GM12878 (cell line): ENCODE data around the gene NKAP. TPM values are rescaled to one million over a fixed set of nuclear protein-coding genes. Genes with fewer than 3 reads are reported as not detected.
A peak's percentile ranks its signal among the peaks of the same experiment; 100 is the strongest.

Experiments
- ATAC-seq: fragments of 200-7000 bp; cut with Tn5 transposase; 3 replicates; pipeline ENCODE4 v1.9.1; 2020; ENCODE audit warnings: mild to moderate bottlenecking, moderate library complexity
- BruUV-seq: library from RNA; stranded (reverse); fragments of 400-500 nt; replicated peaks from 2 replicates; lab custom pipeline; 2021; lab: Mats Ljungman, UMichigan
- CTCF ChIA-PET: fragments of 300-600 bp; sonication (Branson Sonifier 250); formaldehyde crosslinking; extraction: SDS; loops from one replicate; lab custom pipeline; 2021; ENCODE audit warnings: inconsistent platforms; lab: Yijun Ruan, JAX
- POLR2A ChIA-PET: fragments of 350-600 bp; formaldehyde crosslinking; extraction: SDS; loops from one replicate; lab custom pipeline; 2021; ENCODE audit warnings: inconsistent platforms; lab: Charles Lee
- RAD21 ChIA-PET: fragments of 300-600 bp; sonication (Branson Sonifier 250); formaldehyde crosslinking; loops from one replicate; lab custom pipeline; 2023; ENCODE audit warnings: antibody characterized with exemption; ENCODE audit not compliant: unreplicated experiment; lab: Charles Lee
- SMC1A ChIA-PET: fragments of 300-600 bp; sonication (Branson Sonifier 250); formaldehyde crosslinking; loops from one replicate; lab custom pipeline; 2023; ENCODE audit not compliant: unreplicated experiment, uncharacterized antibody; lab: Charles Lee
- DNase-seq: peaks from one replicate; pipeline ENCODE4 v3.0.0-alpha.2; 2011; ENCODE audit warnings: low read depth, low spot score
- FAIRE-seq: peaks from 3 replicates; lab custom pipeline; 2011; peaks lifted over from hg19 to GRCh38; lab: Jason Lieb, UNC
- H2AFZ ChIP-seq: 2 replicates; pipeline ENCODE4 v1.6.0; 2011; ENCODE audit warnings: low read depth, low read length, control low read depth; ENCODE audit not compliant: control insufficient read depth
- H3K27ac ChIP-seq: 2 replicates; pipeline ENCODE4 v1.5.1; 2011; ENCODE audit warnings: control low read depth; ENCODE audit not compliant: control insufficient read depth, insufficient read depth
- H3K27me3 ChIP-seq, 2 experiments: replicated peaks in 1 of 2; 2 replicates each; pipeline versions ENCODE4 v1.6.0 to v1.6.1; 2011; ENCODE audit warnings: low read length in 1 of 2; ENCODE audit not compliant: control insufficient read depth in 2 of 2, insufficient read depth in 2 of 2
- H3K36me3 ChIP-seq, 2 experiments: 2 replicates each; pipeline ENCODE4 v1.5.1; 2011; ENCODE audit warnings: low read length in 1 of 2; ENCODE audit not compliant: control insufficient read depth in 2 of 2, insufficient read depth in 2 of 2
- H3K4me1 ChIP-seq: 2 replicates; pipeline ENCODE4 v1.6.1; 2011; ENCODE audit warnings: mild to moderate bottlenecking, low read length, moderate library complexity, mixed read lengths; ENCODE audit not compliant: control insufficient read depth, insufficient read depth
- H3K4me2 ChIP-seq: 2 replicates; pipeline ENCODE4 v1.6.0; 2011; ENCODE audit warnings: control low read depth; ENCODE audit not compliant: control insufficient read depth, insufficient read depth
- H3K4me3 ChIP-seq: fragments of 200-600 bp; sonication (generic); 2 replicates; pipeline ENCODE4 v1.5.1; 2016
- H3K79me2 ChIP-seq: 2 replicates; pipeline ENCODE4 v1.6.0; 2011; ENCODE audit warnings: low read length; ENCODE audit not compliant: control insufficient read depth, insufficient read depth
- H3K9ac ChIP-seq: 2 replicates; pipeline ENCODE4 v1.8.0; 2011; ENCODE audit warnings: low read length, control low read depth, mixed read lengths; ENCODE audit not compliant: control insufficient read depth, insufficient read depth
- H3K9me3 ChIP-seq: replicated peaks from 3 replicates; pipeline ENCODE4 v1.5.1; 2011; ENCODE audit warnings: mild to moderate bottlenecking, low read length; ENCODE audit not compliant: control insufficient read depth, insufficient read depth
- H4K20me1 ChIP-seq: 2 replicates; pipeline ENCODE4 v1.6.0; 2011; ENCODE audit not compliant: control insufficient read depth, insufficient read depth
- BRCA1 ChIP-seq: IDR thresholded peaks from 2 replicates; pipeline ENCODE4 v1.6.1; 2011; ENCODE audit warnings: low read depth, low read length, improper control_type of control experiment
- CBFB ChIP-seq: IDR thresholded peaks from 2 replicates; pipeline ENCODE4 v1.6.1; 2016; ENCODE audit warnings: antibody characterized with exemption, low read depth
- HDAC2 ChIP-seq: fragments of 200-600 bp; sonication (generic); IDR thresholded peaks from 2 replicates; pipeline ENCODE4 v1.6.1; 2017
- IKZF1 ChIP-seq: fragments of 450-650 bp; conservative IDR thresholded peaks from 2 replicates; pipeline ENCODE4 v1.6.1; 2017; ENCODE audit warnings: antibody characterized with exemption, mild to moderate bottlenecking
- IKZF2 ChIP-seq, 2 experiments: fragments of 450-650 bp; IDR thresholded peaks; 2 replicates each; pipeline ENCODE4 v1.6.1; 2017; ENCODE audit warnings: mild to moderate bottlenecking in 2 of 2, moderate library complexity in 2 of 2
- POU2F2 ChIP-seq: IDR thresholded peaks from 3 replicates; pipeline ENCODE4 v1.6.1; 2011; ENCODE audit warnings: low read depth, mild to moderate bottlenecking, low read length, borderline replicate concordance
- RAD51 ChIP-seq: fragments of 450-650 bp; IDR thresholded peaks from 2 replicates; pipeline ENCODE4 v1.6.1; 2016; ENCODE audit warnings: moderate library complexity, mild to moderate bottlenecking, inconsistent platforms
- RUNX3 ChIP-seq: IDR thresholded peaks from 2 replicates; pipeline ENCODE4 v1.6.1; 2012; ENCODE audit warnings: low read length, inconsistent platforms
- TCF12 ChIP-seq: IDR thresholded peaks from 2 replicates; pipeline ENCODE4 v1.6.1; 2011; ENCODE audit warnings: low read depth, mild to moderate bottlenecking, low read length
- TCF3 ChIP-seq: IDR thresholded peaks from 2 replicates; pipeline ENCODE4 v1.6.1; 2012; ENCODE audit warnings: low read depth, mild to moderate bottlenecking, low read length, borderline replicate concordance; ENCODE audit not compliant: insufficient read depth
- ZBED1 ChIP-seq: IDR thresholded peaks from 2 replicates; pipeline ENCODE4 v1.6.1; 2016; ENCODE audit warnings: borderline replicate concordance
- ZNF24 ChIP-seq: fragments of 450-650 bp; IDR thresholded peaks from 2 replicates; pipeline ENCODE4 v1.6.1; 2017; ENCODE audit warnings: antibody characterized with exemption, mild to moderate bottlenecking
- WGBS: methylation state at CpG from one replicate; pipeline ENCODE4 v1.1.6; 2016; ENCODE audit warnings: low lambda C conversion rate; ENCODE audit not compliant: insufficient replicate concordance, insufficient coverage; ENCODE audit errors: missing lambda C conversion rate; 5-methylcytosine and 5-hydroxymethylcytosine counted together
- in situ Hi-C: fragments of 300-500 bp; cut with MboI; formaldehyde crosslinking; loops from 9 replicates; pipeline ENCODE4 v1.14.3; 2018; ENCODE audit warnings: mixed read lengths
- intact Hi-C: fragments of 100-400 bp; cut with micrococcal nuclease; formaldehyde crosslinking; loops from one replicate; pipeline ENCODE4 v1.14.2; 2022; ENCODE audit not compliant: unreplicated experiment
- polyA plus RNA-seq, 11 experiments: library from polyadenylated mRNA; depleted of rRNA in 4 of 11; unstranded in 6 of 11; stranded (reverse) in 5 of 11; fragments of >200 nt; fragmentation: Nextera tagmentation in 4 of 11; fragmentation: Illumina TruSeq in 1 of 11; extraction: Ambion mirVana in 4 of 11; extraction: Trizol in 1 of 11; gene quantifications; 1 replicate in 1 of 11; 2 replicates in 10 of 11; pipeline versions ENCODE4 v1.2.1 to v1.2.3, GENCODE V29; 2011 to 2016; ENCODE audit warnings: inconsistent platforms in 2 of 11, missing spikeins in 2 of 11, low read depth in 1 of 11
- total RNA-seq, 4 experiments: library from RNA; depleted of rRNA in 3 of 4; stranded (reverse); fragments of >200 nt in 3 of 4; fragmentation: Illumina TruSeq in 1 of 4; extraction: Trizol in 1 of 4; gene quantifications; 2 replicates each; pipeline versions ENCODE4 v1.2.1 to v1.2.3, GENCODE V29; 2013 to 2021

NKAP gene
- total and polyA plus RNA-seq, 10 of the 15 experiments (the other 5 are each of a cell fraction or from before 2014, with no cell fraction given): 2.4 to 6.9 (median 5.3) TPM

GRCh38 chrX:119880076-119880475 lies 63.5 kb downstream of the NKAP start:
- H3K79me2 ChIP-seq: no peaks in the 10 kb centered on the region
- no peaks in the 10 kb centered on the region for H3K9me3 ChIP-seq
- H3K27me3 ChIP-seq: no peaks in the 10 kb centered on the region
- intact Hi-C loops: loop anchor here (1.0 to 10.0 kb wide), 3 partner anchors 89 to 395 kb away; partner anchors contain the start of gene RPL39
- H3K4me2 ChIP-seq: no peak overlapping the region
- H3K4me1 ChIP-seq: peaks cover 10% of the 10 kb centered on the region
- ChIA-PET POLR2A (no interaction called here), RAD21 (interaction anchor here (0.7 to 1.3 kb wide), 3 partner anchors 9 to 27 kb away, joined by 3 to 4 read pairs (median 3); partner anchors contain the start of gene UPF3B), CTCF (interaction anchor here (0.6 to 2.8 kb wide), 6 partner anchors 10 to 364 kb away, joined by 3 to 8 read pairs (median 4); partner anchors contain the start of gene UPF3B), SMC1A (no interaction called here)
- peaks cover 0 to 4% of the 10 kb centered on the region in 2 experiments; a peak in 1 of 4 replicates for H3K36me3 ChIP-seq
- H3K27ac ChIP-seq: no peak overlapping the region
- 0 out of 2 replicates have a peak, but pooled peaks have one; percentile 46 for TF ChIP-seq TCF12
- no peak for TF ChIP-seq HDAC2
- peak; percentile 30; the same call in 1 of the 2 replicates for TF ChIP-seq TCF3
- TF ChIP-seq RUNX3: peak; percentile 84
- TF ChIP-seq CBFB: 0 out of 2 replicates have a peak, but pooled peaks have one; percentile 37
- no peak for TF ChIP-seq RAD51
- TF ChIP-seq IKZF1: 0 out of 2 replicates have a peak, but pooled peaks have one; percentile 19
- peak; percentile 18 to 20; a peak in 2 of 4 replicates for TF ChIP-seq IKZF2 (IDR thresholded peaks at IDR 0.05)
- TF ChIP-seq ZNF24: no peak
- TF ChIP-seq POU2F2: peak; percentile 71; the same call in 2 of the 3 replicates
- no peak for TF ChIP-seq BRCA1
- 0 out of 2 replicates have a peak, but pooled peaks have one; percentile 26 for TF ChIP-seq ZBED1
- no peak overlapping the region for H3K4me3 ChIP-seq
- no TSS peak for BruUV-seq
- ATAC-seq (peak; percentile 68), FAIRE-seq (peak; percentile 7), DNase-seq (no peak)
- no peaks in the 10 kb centered on the region for H4K20me1 ChIP-seq
- in situ Hi-C loops: no loop called here
- no peak overlapping the region for H2AFZ ChIP-seq
- H3K9ac ChIP-seq: no peak overlapping the region
- WGBS: 9% methylated on average over 5 of the region's 5 CpGs
